DND-41 (cell line): ENCODE data around the gene NEAT1.

Source experiments
- EZH2 ChIP-seq: IDR thresholded peaks from 3 replicates; pipeline ENCODE4 v1.6.1; 2012; ENCODE audit warnings: borderline replicate concordance, low read depth, mild to moderate bottlenecking, moderate library complexity, low read length, inconsistent platforms; ENCODE audit not compliant: severe bottlenecking
- TF ChIP-seq, protein P1 (sequence below): IDR thresholded peaks from 2 replicates; pipeline ENCODE4 v1.5.1; 2012; ENCODE audit warnings: borderline replicate concordance, low read length, moderate library complexity, mild to moderate bottlenecking; ENCODE audit not compliant: poor library complexity, severe bottlenecking; ENCODE audit errors: extremely low read depth

DNA sequence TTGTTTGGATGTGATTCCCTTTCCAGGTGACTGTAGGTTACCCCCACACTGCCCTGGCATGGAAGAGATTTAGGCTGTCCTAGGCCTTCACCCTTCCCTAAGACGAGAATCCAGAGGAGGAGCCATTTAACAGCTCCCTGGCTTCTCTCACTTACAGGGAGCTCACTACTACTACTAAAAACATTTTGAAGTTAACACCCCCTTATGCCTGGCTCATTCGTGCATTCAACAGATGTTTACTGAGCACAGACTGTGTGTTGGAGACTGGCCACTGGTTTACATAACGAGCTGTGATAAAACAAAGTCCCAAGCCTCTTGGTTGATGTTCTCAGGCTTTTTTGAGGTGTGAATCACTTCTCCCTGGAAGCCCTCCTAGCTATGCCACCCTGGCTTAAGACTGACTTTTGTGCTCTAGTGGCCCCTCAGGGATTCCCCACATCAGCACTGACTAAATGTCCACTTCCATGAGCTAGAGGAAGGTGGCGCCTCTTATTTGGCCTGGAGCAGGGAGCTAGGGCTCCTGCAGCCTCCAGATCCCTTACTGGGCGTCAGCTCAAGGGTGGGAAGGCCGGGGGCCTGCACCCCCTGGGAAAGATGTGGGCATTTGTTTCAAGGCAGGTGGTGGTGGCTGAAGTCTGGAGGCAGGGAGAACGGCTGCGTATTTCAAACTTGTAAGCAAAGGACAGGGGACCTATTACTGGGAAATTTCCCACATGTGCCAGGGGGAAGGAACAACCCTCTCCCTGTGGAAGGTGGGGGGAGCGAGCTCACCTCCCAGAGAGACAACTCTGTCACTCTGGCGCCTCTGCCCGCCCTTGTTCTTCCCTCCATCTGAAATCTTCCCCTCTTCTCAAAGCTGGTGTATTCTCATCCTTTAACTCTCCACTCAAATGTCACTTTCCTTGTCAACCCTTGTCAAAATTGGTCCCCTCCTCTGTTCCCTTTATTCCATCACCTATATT is 56.9 kb downstream of the NEAT1 start:
- TF ChIP-seq, protein P1, sequence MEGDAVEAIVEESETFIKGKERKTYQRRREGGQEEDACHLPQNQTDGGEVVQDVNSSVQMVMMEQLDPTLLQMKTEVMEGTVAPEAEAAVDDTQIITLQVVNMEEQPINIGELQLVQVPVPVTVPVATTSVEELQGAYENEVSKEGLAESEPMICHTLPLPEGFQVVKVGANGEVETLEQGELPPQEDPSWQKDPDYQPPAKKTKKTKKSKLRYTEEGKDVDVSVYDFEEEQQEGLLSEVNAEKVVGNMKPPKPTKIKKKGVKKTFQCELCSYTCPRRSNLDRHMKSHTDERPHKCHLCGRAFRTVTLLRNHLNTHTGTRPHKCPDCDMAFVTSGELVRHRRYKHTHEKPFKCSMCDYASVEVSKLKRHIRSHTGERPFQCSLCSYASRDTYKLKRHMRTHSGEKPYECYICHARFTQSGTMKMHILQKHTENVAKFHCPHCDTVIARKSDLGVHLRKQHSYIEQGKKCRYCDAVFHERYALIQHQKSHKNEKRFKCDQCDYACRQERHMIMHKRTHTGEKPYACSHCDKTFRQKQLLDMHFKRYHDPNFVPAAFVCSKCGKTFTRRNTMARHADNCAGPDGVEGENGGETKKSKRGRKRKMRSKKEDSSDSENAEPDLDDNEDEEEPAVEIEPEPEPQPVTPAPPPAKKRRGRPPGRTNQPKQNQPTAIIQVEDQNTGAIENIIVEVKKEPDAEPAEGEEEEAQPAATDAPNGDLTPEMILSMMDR, result no peak
- no peak for TF ChIP-seq EZH2
